ENCODE measurements around the gene MYH2.

Gene MYH2

GRCh38 chr17:10574324-10574723, 24.9 kb upstream of the MYH2 start:
- DNase-seq (ENCODE audit: extremely low read depth, low read depth) = no peak
- TF ChIP-seq CTCF (IDR thresholded peaks at IDR 0.05; ENCODE audit: low read depth, low read length, missing control alignments) = no peak

GRCh38 chr17:10563991-10564660, 14.7 kb upstream of the MYH2 start:
- H3K4me3 ChIP-seq (replicated peaks; ENCODE audit: low read depth, low read length) = no peak overlapping the region
- DNase-seq (ENCODE audit: extremely low read depth, low read depth) = no peak
- no peak for TF ChIP-seq CTCF (IDR thresholded peaks at IDR 0.05; ENCODE audit: low read depth, low read length, missing control alignments)

More at GRCh38 chr17:10574324-10574723, 24.9 kb upstream of the MYH2 start:
- no peak overlapping the region for H3K4me3 ChIP-seq (replicated peaks; ENCODE audit: low read depth, low read length)

GRCh38 chr17:10558049-10558448, 8.6 kb upstream of the MYH2 start:
- H3K4me3 ChIP-seq (replicated peaks; ENCODE audit: low read depth, low read length) = no peak overlapping the region
- TF ChIP-seq CTCF (IDR thresholded peaks at IDR 0.05; ENCODE audit: low read depth, low read length, missing control alignments) = no peak
- no peak for DNase-seq (ENCODE audit: extremely low read depth, low read depth)

- no peak overlapping the region for H3K4me3 ChIP-seq (replicated peaks; ENCODE audit: low read depth, low read length)
- TF ChIP-seq CTCF (IDR thresholded peaks at IDR 0.05; ENCODE audit: low read depth, low read length, missing control alignments) = no peak
- DNase-seq (ENCODE audit: extremely low read depth, low read depth) = no peak
Measured at GRCh38 chr17:10557422-10557821, 8.0 kb upstream of the MYH2 start.

GRCh38 chr17:10556301-10557005, 7.0 kb upstream of the MYH2 start:
- no peak overlapping the region for H3K4me3 ChIP-seq (replicated peaks; ENCODE audit: low read depth, low read length)
- no peak for DNase-seq (ENCODE audit: extremely low read depth, low read depth)
- TF ChIP-seq CTCF (IDR thresholded peaks at IDR 0.05; ENCODE audit: low read depth, low read length, missing control alignments) = no peak

GRCh38 chr17:10550014-10550413, 556 bp upstream of the MYH2 start:
- TF ChIP-seq CTCF (IDR thresholded peaks at IDR 0.05; ENCODE audit: low read depth, low read length, missing control alignments) = no peak
- no peak overlapping the region for H3K4me3 ChIP-seq (replicated peaks; ENCODE audit: low read depth, low read length)
- no peak for DNase-seq (ENCODE audit: extremely low read depth, low read depth)
